SKM-1 treated with dmso at 0.1 percent for 144 hours (cell line): ENCODE results near the gene REEP3.
"Not testable (repeated sequence)": the region's sequence is repeated elsewhere in the genome, so short reads cannot be mapped to it uniquely, and the experiment has no call there.

Experiments used
- DNase-seq: peaks from one replicate; lab custom pipeline; 2025; ENCODE audit not compliant: unreplicated experiment; lab: John Stamatoyannopoulos, UW

REEP3 gene

DNA sequence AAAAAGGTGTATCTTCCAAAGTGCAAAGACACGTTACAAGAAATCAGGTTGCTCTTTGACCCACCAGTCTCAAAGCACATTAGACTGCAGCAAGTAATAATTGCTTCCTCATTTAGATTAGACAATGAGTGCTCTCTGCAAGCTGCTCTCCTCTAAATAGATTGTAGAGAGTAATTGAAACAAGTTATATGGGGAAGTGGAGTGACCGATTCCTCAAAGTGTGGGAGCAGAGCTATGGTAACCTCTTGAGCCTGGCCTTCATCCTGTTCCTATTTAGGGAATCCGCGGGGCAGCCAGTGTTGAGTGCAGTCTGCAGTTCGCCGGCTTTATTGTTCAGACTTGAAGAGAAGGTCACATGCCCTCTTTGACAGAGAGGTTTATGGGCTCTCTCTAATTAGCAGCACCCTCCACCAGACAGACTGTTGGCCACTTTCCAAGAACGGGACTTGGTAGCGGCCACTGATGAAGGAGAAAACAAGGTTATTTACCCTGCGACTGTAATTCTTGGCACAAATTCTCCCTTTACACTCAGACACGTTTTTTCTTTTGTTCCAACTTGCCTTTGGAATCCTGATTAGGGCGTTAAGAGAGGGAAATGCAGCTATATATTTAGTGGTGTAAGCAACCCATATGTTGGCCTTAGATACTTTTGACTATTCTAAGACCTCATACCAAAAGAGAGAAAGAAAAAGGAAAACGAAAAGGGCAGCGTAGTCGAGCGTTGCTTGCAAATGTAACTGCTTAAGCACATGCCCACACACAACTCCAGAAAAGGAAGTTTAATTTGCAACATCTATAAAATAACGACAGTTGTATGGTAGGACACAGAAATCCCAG lies 107.5 kb downstream of the REEP3 start:
- peak; percentile 96 for DNase-seq

DNA sequence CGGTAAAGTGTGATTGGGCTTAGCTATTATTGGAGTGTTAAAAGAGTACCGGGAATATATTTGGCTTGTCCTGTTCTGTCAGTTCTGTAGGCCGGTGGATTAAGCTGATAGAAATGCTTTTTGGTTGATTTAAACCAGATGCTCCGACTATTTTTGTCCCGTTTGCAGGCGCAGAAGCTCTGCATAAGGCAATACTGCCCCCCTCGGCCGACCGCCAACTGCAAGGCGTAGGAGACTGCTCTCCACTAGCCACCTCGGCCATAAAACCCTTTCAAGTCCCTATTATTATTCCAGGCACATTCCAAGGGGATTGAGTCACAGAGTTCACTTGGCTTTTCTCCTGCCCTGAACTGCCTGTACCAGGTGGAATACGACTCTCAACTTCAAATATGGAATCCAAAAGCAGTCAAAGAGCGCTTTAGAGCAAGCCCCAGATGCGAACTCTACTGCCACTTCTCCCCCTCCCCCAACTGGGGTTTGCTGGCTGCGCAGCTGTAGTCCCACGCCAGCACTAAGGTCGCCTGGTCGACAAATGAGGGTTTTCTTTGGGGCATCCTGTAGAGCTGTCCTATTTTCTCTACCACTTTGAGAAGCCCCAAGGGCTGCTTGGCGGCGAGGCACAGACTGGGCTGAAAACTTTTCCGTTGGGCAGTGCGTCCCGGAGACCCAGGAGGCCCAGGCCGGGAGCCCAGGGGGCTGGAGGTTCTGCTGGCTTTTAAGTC lies 108.3 kb downstream of the REEP3 start:
- peak; percentile 60 for DNase-seq

DNA sequence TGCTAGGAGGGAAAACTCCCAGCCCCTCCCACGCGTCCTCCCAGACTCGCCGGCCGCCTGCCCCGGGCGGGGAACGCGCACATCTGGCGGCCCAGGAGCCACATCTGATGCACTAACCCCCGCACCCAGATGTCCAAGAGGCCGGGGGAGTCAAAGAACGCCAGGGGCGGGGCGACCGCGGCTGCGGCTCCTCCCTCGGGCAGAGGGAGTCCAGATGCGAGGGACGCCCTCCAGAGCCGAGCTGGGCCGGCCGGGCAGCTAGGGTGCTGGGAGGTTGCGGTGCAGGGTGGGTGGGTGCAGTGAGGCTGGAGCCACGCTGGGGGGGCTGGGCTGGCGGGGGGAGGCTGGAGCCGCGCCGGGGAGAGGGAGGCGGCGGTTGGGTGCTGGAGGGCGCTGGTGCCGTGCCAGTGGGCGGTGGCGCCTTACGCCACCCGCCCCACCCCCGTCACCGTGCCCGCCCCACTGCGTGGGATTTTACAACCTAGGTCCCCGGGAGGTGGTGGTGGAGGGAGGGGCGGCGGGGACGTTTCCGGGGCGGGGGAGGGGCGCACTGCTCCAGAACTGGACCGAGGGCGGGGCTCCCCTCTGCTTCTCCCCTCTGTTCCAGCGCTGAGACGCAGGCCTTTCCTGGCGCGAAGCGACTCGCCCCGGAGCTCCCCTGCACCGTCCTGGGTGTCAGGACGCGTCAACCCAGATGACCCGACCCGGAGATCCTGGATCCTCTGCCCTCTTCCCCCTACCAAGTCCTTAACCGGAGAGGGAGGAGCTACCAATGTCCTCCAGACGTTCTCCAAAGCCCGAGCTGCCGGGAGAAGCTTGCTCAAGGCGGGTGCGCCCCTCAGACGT lies 109.1 kb downstream of the REEP3 start:
- DNase-seq, result peak; percentile 28

DNA sequence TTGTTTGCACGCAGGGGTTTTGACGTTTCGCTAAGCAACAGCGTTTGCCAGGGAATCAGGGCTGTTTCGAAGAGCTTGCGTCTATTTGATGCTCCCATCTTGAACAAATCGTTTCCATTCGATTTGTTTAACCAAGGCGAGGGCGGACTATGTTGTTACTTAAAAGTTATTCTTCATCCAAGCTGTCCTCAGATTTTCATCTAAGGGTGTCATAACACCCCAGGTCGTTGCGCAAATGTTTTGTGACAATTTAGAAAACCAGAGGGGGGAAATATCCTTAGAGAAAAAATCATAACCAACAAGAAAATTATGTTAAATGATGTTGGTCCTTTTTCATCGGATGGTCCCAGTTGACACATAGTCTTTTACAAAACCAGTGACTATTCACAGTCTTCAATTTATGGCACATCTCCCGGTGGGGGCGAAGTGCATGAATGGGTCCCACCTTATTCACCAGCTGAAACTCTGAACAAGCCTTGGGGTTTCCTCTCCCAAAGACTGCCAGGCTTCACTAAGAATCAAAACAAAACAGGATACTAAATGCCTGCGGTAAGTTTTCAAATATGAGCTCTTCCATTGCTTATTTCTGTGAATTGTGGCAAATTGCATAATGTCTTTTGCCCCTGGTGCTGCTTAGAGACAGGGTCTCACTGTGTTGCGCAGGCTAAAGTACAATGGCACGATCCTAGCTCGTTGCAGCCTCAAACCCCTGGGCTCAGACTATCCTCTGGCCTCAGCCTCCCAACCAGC lies 109.9 kb downstream of the REEP3 start:
- DNase-seq, result no peak

DNA sequence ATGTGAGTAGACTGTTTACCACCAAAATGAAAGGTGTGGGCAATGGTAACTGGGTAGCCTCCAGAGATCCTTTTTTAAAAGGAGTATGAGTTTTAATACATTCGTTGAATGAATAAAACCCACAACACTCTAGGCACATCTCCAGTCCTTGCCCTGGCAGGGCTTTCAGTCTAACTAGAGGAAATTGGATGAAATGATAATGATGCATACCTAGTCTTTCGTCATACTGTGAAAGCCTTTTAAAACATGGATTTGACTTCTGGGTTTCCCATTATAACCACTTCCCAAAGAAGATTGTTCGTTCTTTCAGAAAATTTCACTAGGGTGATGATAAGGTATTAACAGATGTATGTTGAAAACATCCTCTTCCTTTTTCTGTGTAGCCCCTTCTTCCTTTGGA lies 110.8 kb downstream of the REEP3 start:
- DNase-seq, result no peak

DNA sequence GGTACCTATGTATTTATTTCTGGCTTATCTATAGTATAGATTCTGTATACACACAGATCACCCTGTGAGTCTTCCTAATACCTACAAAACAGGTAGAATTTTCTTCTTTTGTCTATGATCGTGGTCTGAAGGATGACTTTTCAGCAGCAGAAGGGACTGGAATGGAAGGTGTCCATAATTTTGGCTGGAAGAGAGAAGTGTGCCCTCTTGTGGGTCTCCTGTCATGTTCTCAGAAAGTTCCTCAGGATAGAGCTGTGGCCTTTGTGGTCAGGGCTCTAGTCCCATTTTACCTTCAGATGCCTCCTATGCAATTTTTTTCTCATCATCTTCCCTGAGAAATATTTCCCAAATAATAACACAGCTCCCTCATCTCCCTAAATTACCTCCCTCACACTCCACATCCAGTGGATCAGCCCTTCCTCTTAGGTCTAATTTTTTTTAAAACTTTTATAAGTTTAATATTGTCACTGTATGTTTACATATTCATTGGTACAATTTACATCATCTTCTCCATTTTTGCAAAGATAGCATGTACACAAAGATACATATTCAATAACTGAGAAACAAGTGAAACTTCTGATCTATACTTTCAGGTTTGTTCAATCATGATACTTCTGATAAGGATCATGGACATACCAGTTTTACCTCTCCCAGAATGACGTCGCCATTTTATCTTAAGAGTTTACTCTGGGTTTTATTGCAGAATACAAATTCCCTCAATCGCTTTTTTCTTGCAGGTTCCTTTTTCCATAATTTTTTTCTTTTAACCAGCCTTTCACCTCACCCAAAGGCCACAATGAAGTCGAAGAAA lies 112.7 kb downstream of the REEP3 start:
- peak; percentile 24 for DNase-seq

DNA sequence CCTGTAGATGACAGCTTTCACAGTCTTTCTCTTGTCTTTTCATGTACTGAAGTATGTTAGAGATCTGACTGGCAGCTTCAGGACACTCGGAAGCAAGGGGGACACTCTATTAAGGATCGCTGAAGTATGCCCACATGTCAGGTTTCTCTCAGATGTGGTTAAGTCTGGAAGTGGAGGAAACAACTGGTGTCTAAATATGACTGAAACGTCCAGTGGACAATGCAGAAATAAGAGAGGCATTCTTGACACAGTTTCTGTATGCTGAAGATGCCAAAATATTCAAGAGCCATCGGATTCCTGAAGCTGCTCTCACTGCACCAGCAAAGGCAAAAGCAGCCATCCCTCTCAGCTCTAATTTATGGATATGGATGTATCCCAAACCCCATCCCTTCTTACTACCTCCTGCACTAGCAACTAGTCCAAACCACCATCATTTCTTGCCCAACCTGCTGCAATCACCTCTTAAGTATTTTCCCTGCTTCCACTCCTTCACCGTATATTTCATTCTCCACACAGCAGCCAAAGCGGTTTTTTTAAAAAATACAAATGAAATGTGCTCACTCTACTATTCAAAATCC lies 113.4 kb downstream of the REEP3 start:
- no peak for DNase-seq

DNA sequence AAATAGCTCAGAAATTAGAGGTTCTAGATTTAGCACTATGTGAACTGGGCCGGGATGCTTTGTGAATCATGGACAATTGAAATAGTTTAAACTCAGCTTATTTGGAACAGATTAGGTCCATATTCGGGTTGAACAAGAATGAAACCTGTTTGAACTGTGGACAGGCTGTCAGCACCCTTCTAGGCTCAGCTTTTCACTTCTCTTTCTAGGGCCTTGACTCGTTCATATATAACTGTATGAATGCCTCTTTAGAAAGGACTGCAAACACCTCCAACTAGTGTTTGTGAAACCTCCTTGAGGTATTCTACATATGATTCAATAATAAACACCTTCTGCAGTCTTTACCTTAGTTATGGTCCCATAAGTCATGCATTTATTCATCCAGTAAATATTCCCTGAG lies 115.6 kb downstream of the REEP3 start:
- no peak for DNase-seq

DNA sequence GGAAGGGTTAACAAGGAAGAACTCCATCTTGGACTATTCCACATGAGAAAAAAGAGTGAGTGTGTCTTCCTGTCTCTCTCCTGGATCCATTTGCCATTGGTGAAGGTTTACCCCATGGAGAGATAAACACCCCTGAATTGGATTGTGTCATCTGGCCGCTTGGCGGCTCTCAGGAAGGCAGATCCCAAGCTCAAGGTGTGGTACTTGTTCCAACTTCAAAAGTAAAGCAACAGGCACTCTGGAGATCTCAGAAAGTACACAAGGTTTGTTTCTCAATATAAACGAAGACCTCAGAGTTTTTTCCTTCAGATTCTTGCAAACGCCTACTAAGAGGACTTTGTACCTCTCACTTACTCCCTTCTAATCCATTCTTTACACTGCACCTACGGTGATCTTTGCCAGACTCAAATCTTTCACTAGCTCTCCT lies 116.7 kb downstream of the REEP3 start:
- no peak for DNase-seq

DNA sequence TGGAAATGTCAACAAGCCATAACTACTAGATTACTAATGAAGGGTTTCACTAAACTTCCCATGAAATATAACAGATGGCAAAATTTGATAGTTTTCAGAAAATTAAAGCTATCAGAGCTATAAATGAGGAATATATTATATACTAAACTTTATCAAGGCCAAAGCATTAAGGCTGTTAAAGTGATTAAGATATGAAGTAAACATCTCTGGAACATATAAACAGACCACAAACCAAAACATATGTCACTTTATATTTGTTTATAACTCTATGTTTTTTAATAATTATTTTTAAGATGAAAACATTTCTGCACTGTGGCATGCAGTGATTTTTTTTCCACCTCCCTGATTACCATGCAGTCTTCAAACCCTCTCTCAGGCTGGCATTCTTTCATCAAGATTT lies 120.2 kb downstream of the REEP3 start:
- DNase-seq, result no peak

DNA sequence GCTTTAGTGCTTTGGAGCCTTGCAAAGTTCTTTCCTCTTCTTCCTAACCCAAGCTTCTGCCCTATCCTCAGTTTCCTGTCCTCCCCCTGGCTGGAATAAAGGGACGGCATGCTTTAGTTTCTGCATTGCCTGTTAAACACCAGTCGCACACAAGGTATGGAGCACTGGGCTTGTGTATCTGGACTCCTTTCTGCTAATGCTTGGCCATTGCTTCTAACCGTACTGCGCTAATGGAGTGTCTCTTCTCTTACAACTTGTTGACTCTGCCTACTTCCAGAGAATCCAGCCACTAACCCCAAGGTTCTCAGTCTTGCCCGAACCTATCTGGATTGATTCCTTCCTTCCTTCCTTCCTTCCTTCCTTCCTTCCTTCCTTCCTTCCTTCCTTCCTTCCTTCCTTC lies 120.6 kb downstream of the REEP3 start:
- no peak for DNase-seq

DNA sequence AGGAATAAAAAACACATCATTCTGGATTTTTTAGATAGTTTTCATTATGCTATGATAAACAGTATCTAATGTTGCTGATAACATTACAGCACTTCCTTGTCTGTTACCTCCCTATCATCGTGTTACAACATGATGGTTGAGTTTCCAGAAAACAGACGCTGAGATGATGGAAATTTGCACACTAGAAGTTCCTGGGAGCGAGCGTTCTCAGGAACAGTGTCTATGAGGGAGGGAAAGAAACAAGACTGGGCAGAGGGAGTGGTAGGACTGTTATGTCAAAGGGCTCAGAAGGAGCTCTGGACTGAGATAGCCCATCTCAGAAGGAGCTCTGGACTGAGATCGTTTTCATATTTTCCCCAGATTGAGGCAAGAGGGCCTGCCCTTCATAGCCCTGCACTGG lies 121.6 kb downstream of the REEP3 start:
- no peak for DNase-seq

DNA sequence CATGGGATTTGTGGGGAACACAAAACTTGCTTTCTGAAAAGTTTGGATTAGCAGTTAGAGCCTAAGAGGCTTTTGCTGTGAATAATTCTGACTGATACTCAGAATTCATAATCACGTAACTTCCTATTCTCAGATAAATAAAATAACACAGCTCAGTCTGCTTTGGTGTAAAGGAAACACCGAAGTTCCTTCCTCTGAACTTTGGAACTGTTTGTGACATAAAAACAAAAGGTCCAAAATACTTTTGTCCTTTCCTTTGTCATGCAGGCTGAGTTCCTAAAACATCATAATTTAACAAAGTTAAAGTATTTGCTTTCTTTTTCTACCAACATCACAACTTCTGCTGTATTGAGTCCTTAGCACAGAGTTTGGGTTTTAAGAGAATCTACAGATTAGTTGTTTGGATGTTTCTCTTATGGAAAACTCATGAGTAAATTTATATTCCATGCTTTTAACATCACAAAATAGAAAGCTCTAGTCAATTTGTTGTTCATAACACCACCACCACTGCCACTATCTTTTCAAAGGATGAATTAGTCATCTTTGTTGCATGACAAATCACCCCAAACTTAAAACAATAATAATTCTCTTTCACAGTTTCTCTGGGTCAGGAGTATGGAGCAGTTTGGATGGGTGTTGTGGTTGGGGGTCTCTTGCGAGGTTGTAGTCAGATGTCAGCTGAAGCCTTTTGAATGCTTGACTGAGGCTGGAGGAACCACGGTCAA lies 123.4 kb downstream of the REEP3 start:
- no peak for DNase-seq

DNA sequence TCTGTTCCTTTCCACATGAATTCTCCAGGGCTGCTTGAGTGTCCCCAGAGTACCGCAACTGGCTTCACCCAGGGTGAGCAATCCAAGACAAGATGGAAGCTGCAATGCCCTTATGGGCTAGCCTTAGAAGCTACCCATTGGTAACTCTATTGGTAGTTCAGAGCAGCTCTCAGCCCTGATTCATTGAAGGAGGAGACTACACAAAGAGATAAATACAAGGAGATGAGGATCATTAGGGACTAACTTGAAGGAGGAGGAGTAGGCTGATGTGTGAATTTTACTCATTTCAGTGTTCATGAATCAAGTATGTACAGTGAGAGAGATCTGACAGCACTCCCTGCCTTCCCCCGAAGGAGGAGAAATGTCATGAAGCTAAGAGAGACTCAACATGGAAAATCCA lies 124.0 kb downstream of the REEP3 start:
- no peak for DNase-seq

DNA sequence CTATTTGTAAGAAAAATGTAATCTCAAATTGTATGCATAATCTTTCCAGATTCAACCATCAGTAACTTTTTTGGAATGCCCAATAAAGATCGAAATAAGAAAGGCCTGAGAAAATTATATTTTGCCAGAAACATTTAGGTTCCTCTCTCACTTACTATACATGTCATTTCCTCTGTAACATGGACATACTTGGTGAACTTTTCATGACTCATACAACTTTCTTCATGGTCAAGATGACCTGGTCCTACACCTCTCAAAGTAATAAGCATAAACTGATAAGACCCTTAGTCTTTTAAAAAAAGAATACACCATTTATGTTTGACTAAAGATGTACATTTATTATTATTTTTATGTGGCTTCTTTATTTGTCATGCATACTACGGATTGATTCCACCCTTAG lies 125.3 kb downstream of the REEP3 start:
- DNase-seq, result no peak

DNA sequence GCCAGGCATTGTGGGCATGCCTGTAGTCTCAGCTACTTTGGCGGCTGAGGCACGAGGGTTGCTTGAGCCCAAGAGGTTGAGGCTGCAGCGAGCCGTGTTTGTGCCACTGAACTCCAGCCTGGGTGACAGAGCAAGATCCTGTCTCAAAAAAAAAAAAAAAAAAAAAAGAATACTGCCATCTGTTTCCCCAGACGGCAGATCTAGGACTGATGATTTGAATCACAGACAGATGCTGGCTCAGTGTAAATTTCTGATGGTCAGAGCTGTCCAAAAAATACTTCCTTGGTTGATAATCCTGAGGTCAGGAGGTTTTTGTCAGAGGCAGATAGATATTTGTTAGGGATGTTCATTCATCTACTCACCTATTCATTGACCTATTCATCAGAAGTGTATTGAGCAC lies 130.7 kb downstream of the REEP3 start:
- no peak for DNase-seq

DNA sequence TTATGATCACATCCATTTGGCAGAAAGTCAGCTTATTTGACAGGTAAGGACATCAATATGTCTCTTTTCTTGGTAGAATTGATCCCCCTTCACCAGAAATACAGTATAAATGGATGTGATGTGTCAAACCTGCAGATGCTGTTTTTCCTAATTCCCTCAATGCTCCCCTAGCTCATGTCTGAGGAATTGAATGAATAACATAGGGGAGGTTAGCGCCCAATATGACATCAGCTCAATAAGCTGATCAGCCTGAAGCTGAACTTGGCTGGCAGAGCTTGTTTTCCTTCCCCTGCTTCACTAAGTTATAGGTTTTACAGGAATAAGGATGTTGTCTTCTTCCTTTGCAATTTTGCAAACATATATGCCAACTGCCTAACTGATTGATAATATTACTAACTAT lies 132.5 kb downstream of the REEP3 start:
- DNase-seq, result no peak

DNA sequence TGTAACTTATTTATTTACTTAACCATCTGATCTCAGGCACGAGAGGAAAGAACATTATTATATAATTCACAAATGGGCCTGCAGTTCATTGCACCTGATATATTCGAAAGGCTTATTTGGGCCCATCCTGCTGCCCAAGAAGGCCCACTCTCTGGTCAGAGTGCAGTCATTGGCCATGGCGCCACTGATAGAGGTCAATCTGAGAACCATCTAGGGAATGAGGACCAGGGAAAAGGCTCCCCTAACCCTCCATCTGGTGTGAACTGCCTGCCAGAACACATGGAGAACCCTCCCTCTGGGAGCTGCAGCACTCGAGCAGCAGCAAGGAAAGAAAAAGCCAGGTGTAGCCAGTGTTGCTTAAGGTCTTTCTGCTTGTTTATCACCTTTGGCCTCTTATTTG lies 136.6 kb downstream of the REEP3 start:
- DNase-seq, result no peak

DNA sequence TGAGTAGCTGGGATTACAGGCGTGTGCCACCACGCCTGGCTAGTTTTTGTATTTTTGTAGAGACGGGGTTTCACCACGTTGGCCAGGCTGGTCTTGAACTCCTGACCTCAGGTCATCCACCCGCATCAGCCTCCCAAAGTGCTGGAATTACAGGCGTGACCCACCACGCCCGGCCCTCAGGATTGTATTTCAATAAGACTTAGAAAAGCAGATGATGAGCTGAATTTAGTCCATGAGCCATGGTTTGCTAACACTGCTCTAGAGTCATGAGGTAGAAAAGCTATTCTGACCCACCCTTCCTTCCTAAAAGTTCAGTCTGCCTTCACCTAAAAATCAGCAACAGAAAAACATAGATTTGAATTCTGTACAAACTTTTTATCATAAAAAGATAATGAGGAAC lies 139.7 kb downstream of the REEP3 start:
- DNase-seq, result not testable (repeated sequence)
